Activated naive CD4-positive, alpha-beta T cell treated with anti-CD3 and anti-CD28 coated beads, Interleukin-2, amount 10 ng/mL, durations not matched to agents 7 days and 5 days (primary cell): ENCODE measurements around the gene GOSR2.

Experiments
- CTCF ChIA-PET: fragments of 350-600 bp; sonication (Branson Sonifier 250); formaldehyde crosslinking; loops from one replicate; lab custom pipeline; 2021; ENCODE audit warnings: antibody characterized with exemption; lab: Charles Lee
- DNase-seq: peaks from one replicate; pipeline ENCODE4 v3.0.0-alpha.2; 2020
- H3K27ac Mint-ChIP-seq: one replicate; pipeline ENCODE4 v1.8.0; 2021; ENCODE audit warnings: mild to moderate bottlenecking, moderate library complexity, mixed read lengths
- H3K27me3 Mint-ChIP-seq: one replicate; pipeline ENCODE4 v1.8.0; 2021; ENCODE audit warnings: mild to moderate bottlenecking, mixed read lengths
- H3K36me3 Mint-ChIP-seq: one replicate; pipeline ENCODE4 v1.8.0; 2021; ENCODE audit warnings: mixed read lengths
- H3K4me1 Mint-ChIP-seq: one replicate; pipeline ENCODE4 v1.8.0; 2021; ENCODE audit warnings: mixed read lengths
- H3K4me3 Mint-ChIP-seq: one replicate; pipeline ENCODE4 v1.8.0; 2021; ENCODE audit warnings: mild to moderate bottlenecking, moderate library complexity, mixed read lengths
- H3K9me3 Mint-ChIP-seq: one replicate; pipeline ENCODE4 v1.8.0; 2021; ENCODE audit warnings: mixed read lengths

Gene GOSR2

GRCh38 chr17:46922804-46923635, at the start of gene GOSR2:
TSS of gene GOSR2 (plus strand) at chr17:46923160. CDS start at chr17:46923193, 33 bp downstream.
- H3K4me1 Mint-ChIP-seq: peaks cover 58% of the 10 kb centered on the region

DNA sequence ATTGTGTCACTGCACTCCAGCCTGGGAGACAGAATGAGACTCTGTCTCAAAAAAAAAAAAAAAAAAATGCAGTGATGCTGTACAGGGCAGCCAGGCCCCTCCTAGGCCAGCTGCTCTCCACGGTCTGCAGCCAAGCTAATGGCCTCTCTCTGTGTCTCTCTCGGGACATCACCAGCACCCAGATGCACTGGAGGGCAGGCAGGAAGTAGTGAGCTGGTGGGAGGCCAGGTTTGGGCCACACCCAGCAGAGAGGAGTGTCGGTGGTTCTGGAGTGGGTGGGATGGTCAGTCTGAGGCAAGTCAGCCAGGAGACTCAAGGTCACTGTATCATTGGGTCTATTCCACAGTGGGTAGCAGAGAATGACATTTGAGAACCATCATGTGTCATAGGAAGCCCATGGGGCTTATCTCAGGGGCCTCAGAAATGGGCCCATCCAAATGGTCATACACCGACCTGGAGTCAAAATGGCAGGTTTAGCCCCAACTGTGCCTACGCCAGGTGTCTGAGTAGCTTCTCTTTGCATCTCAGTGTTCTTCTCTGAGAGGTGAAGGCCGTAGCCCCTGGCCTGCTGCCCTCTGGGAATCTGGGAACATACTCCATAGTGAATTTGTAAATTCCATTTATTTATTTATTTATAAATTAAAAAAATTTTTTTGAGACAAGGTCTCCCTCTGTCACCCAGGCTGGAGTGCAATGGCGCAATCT, 48.9 kb upstream of the GOSR2 start:
- CTCF ChIA-PET: no interaction called here
- DNase-seq: no peak
- Mint-ChIP-seq H3K4me3 (no peak overlapping the region), H3K36me3 (no peaks in the 10 kb centered on the region), H3K27me3 (no peaks in the 10 kb centered on the region), H3K27ac (no peak overlapping the region), H3K4me1 (no peaks in the 10 kb centered on the region), H3K9me3 (no peaks in the 10 kb centered on the region)

More at GRCh38 chr17:46922804-46923635, at the start of gene GOSR2:
- H3K9me3 Mint-ChIP-seq: no peaks in the 10 kb centered on the region
- peak within 1 kb of the TSS; percentile 82 for H3K4me3 Mint-ChIP-seq
- peak within 1 kb of the TSS; percentile 96 for H3K27ac Mint-ChIP-seq
- CTCF ChIA-PET: no interaction called here
- DNase-seq: peak; percentile 93
- H3K36me3 Mint-ChIP-seq: peaks cover 16% of the 10 kb centered on the region
- no peaks in the 10 kb centered on the region for H3K27me3 Mint-ChIP-seq

GRCh38 chr17:46874906-46875305, 48.1 kb upstream of the GOSR2 start:
- no peaks in the 10 kb centered on the region for H3K36me3 Mint-ChIP-seq
- no peak overlapping the region for H3K4me3 Mint-ChIP-seq
- CTCF ChIA-PET: no interaction called here
- no peak for DNase-seq
- no peaks in the 10 kb centered on the region for H3K9me3 Mint-ChIP-seq
- no peaks in the 10 kb centered on the region for H3K4me1 Mint-ChIP-seq
- H3K27ac Mint-ChIP-seq: no peak overlapping the region
- no peaks in the 10 kb centered on the region for H3K27me3 Mint-ChIP-seq

GRCh38 chr17:46875849-46876352, 47.1 kb upstream of the GOSR2 start:
- Mint-ChIP-seq H3K27me3 (no peaks in the 10 kb centered on the region), H3K36me3 (no peaks in the 10 kb centered on the region), H3K27ac (no peak overlapping the region), H3K9me3 (no peaks in the 10 kb centered on the region), H3K4me3 (no peak overlapping the region), H3K4me1 (no peaks in the 10 kb centered on the region)
- CTCF ChIA-PET: interaction anchor here (0.9 kb wide), 1 partner anchor 19 kb away, joined by 3 read pairs; no protein-coding TSS in a partner anchor
- DNase-seq: no peak

DNA sequence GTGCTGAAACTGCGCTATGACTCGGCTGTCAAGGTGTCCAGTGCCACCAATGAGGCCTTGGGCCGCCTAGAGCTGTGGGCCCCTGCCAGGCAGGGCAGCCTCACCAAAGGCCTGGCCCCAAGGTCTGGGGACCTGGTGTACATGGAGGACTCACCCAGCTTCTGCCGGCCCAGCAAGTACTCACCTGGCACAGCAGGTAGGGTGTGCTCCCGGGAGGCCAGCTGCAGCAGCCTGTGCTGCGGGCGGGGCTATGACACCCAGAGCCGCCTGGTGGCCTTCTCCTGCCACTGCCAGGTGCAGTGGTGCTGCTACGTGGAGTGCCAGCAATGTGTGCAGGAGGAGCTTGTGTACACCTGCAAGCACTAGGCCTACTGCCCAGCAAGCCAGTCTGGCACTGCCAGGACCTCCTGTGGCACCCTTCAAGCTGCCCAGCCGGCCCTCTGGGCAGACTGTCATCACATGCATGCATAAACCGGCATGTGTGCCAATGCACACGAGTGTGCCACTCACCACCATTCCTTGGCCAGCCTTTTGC, 46.5 kb upstream of the GOSR2 start:
- Mint-ChIP-seq H3K27ac (no peak overlapping the region), H3K4me3 (no peak overlapping the region), H3K9me3 (no peaks in the 10 kb centered on the region), H3K27me3 (no peaks in the 10 kb centered on the region), H3K36me3 (no peaks in the 10 kb centered on the region), H3K4me1 (no peaks in the 10 kb centered on the region)
- no peak for DNase-seq
- CTCF ChIA-PET: interaction anchor here (0.6 to 1.2 kb wide), 3 partner anchors 19 to 1283 kb away, joined by 3 read pairs; no protein-coding TSS in a partner anchor

GRCh38 chr17:46876926-46877325, 46.0 kb upstream of the GOSR2 start:
- Mint-ChIP-seq H3K36me3 (no peaks in the 10 kb centered on the region), H3K4me3 (no peak overlapping the region), H3K4me1 (no peaks in the 10 kb centered on the region), H3K9me3 (no peaks in the 10 kb centered on the region), H3K27me3 (no peaks in the 10 kb centered on the region), H3K27ac (no peak overlapping the region)
- CTCF ChIA-PET: interaction anchor here (0.6 to 1.2 kb wide), 4 partner anchors 18 to 1284 kb away, joined by 3 read pairs; no protein-coding TSS in a partner anchor
- DNase-seq: no peak

DNA sequence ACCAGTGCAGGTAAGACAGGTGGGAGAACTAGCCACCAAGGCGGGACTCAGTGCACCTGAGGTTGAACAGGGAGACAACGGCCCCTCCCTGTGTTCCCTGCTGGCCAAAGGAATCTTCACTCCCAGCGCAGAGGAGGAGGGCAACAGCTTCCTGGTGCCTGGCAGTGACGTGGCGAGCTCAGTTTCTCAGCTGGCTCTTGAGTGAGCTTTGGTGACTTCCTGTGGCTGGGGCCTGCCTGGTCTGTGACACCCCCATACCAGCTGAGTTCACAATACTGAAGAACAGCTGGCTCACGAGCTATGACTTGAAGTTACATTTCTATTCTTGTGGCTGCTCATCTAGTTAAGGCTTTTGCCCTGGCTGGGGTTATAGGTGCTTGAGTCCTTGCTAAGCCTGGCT, 45.5 kb upstream of the GOSR2 start:
- Mint-ChIP-seq H3K27me3 (no peaks in the 10 kb centered on the region), H3K36me3 (no peaks in the 10 kb centered on the region), H3K27ac (no peak overlapping the region), H3K9me3 (no peaks in the 10 kb centered on the region), H3K4me3 (no peak overlapping the region), H3K4me1 (no peaks in the 10 kb centered on the region)
- CTCF ChIA-PET: interaction anchor here (0.9 to 1.2 kb wide), 2 partner anchors 24 to 35 kb away, joined by 3 read pairs; no protein-coding TSS in a partner anchor
- no peak for DNase-seq

DNA sequence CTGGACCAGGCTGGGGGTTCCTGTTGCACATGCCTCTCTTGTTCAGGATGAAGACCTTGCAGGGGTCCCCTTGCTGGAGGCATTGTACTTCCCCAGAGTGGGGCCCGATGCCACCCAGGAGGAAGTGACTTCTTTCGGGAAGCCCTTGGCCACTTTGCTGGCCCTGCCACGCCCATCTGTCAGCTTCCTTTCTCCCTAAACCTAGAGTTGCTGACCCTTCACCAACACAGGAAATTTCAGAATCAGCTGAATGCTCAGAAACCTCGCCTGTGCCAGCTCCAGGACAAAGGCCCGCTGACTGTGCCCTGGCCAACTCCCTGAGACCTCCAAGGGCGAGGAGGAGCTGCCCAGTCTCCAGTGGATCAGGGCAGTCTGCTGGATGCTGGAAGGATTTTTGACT, 44.9 kb upstream of the GOSR2 start:
- DNase-seq: no peak
- H3K4me3 Mint-ChIP-seq: no peak overlapping the region
- H3K4me1 Mint-ChIP-seq: no peaks in the 10 kb centered on the region
- no peaks in the 10 kb centered on the region for H3K36me3 Mint-ChIP-seq
- H3K27me3 Mint-ChIP-seq: no peaks in the 10 kb centered on the region
- CTCF ChIA-PET: interaction anchor here (0.9 kb wide), 1 partner anchor 23 kb away, joined by 3 read pairs; no protein-coding TSS in a partner anchor
- no peaks in the 10 kb centered on the region for H3K9me3 Mint-ChIP-seq
- H3K27ac Mint-ChIP-seq: no peak overlapping the region

GRCh38 chr17:46879101-46879500, 43.9 kb upstream of the GOSR2 start:
- Mint-ChIP-seq H3K27me3 (no peaks in the 10 kb centered on the region), H3K4me3 (no peak overlapping the region), H3K27ac (no peak overlapping the region), H3K4me1 (no peaks in the 10 kb centered on the region), H3K36me3 (no peaks in the 10 kb centered on the region), H3K9me3 (no peaks in the 10 kb centered on the region)
- CTCF ChIA-PET: no interaction called here
- DNase-seq: no peak

DNA sequence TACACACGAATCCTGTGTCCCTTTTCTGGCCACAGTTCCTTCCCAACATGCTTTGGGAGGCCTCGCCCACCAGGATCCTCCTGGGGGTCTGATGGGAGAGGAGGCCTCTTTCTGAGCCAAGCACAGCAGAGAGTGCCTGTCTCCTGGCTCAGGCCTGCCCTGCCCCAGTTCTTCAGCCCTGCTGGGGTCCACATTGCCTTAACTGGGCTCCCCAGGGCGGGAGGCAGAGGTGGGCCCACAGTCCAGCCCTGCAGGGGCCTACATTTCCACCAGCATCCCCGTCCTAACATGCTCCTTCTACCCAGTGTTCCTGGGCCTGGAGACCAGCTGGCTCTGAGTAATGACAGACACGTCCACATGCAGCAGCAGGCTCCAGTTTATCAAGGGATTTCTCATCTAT, 41.9 kb upstream of the GOSR2 start:
- Mint-ChIP-seq H3K4me1 (no peaks in the 10 kb centered on the region), H3K4me3 (no peak overlapping the region), H3K9me3 (no peaks in the 10 kb centered on the region), H3K27ac (no peak overlapping the region), H3K27me3 (peaks cover 10% of the 10 kb centered on the region), H3K36me3 (no peaks in the 10 kb centered on the region)
- CTCF ChIA-PET: no interaction called here
- DNase-seq: no peak

- H3K4me1 Mint-ChIP-seq: no peaks in the 10 kb centered on the region
- no peak for DNase-seq
- CTCF ChIA-PET: no interaction called here
Measured at GRCh38 chr17:46882666-46883065, 40.3 kb upstream of the GOSR2 start.

DNA sequence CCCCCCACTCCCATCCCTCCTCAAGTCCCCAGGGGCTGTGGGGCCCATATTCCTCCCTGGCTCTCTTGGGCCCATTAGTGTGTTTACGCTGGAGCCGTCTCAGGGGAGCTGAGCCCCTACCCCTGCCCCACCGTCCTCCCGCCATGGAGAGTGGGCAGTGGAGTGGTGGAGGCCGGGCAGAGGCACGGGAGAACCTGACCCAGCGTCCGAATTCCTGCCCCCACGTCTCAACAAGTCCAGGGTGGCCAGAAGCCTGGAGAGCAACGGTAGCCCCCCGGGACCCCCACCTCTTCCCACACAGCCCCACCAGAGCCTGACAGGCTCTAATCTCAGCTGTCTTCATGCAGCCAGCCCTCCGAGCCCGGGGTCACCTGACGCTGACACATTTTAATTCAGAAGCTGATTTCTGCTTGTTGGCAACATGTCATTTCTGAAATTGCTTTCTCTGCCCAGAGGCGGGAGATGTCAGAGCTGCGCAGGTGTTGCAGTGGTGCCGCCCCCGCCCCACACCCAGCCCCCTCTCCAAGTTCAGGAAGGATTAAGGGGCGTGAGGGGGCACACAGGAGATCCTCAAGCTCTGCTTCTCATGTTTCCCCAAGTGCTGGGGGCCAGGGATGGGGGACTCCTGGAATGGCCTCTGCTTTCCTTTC, 39.0 kb upstream of the GOSR2 start:
- no peaks in the 10 kb centered on the region for H3K4me1 Mint-ChIP-seq
- CTCF ChIA-PET: no interaction called here

More at GRCh38 chr17:46882666-46883065, 40.3 kb upstream of the GOSR2 start:
- H3K27me3 Mint-ChIP-seq: peaks cover 15% of the 10 kb centered on the region
- H3K4me3 Mint-ChIP-seq: no peak overlapping the region
- H3K27ac Mint-ChIP-seq: no peak overlapping the region
- no peaks in the 10 kb centered on the region for H3K36me3 Mint-ChIP-seq
- H3K9me3 Mint-ChIP-seq: no peaks in the 10 kb centered on the region

GRCh38 chr17:46884552-46884951, 38.4 kb upstream of the GOSR2 start:
- DNase-seq: no peak
- CTCF ChIA-PET: no interaction called here
- H3K4me3 Mint-ChIP-seq: no peak overlapping the region
- H3K36me3 Mint-ChIP-seq: no peaks in the 10 kb centered on the region
- H3K27ac Mint-ChIP-seq: no peak overlapping the region
- no peaks in the 10 kb centered on the region for H3K4me1 Mint-ChIP-seq
- H3K9me3 Mint-ChIP-seq: no peaks in the 10 kb centered on the region
- H3K27me3 Mint-ChIP-seq: peaks cover 32% of the 10 kb centered on the region

More for the DNA sequence above, 39.0 kb upstream of the GOSR2 start:
- no peak for DNase-seq
- H3K9me3 Mint-ChIP-seq: no peaks in the 10 kb centered on the region
- H3K4me3 Mint-ChIP-seq: no peak overlapping the region
- H3K27me3 Mint-ChIP-seq: peaks cover 26% of the 10 kb centered on the region
- H3K36me3 Mint-ChIP-seq: no peaks in the 10 kb centered on the region
- H3K27ac Mint-ChIP-seq: no peak overlapping the region
